C4-2B (cell line): ENCODE data around the gene TGFBR3.

Experiments used
- CTCF ChIP-seq: fragments of 450-650 bp; conservative IDR thresholded peaks from 2 replicates; pipeline ENCODE4 v1.5.1; 2017; ENCODE audit warnings: mild to moderate bottlenecking
- ZFX ChIP-seq: fragments of 450-650 bp; IDR thresholded peaks from 2 replicates; pipeline ENCODE4 v1.6.1; 2017

DNA sequence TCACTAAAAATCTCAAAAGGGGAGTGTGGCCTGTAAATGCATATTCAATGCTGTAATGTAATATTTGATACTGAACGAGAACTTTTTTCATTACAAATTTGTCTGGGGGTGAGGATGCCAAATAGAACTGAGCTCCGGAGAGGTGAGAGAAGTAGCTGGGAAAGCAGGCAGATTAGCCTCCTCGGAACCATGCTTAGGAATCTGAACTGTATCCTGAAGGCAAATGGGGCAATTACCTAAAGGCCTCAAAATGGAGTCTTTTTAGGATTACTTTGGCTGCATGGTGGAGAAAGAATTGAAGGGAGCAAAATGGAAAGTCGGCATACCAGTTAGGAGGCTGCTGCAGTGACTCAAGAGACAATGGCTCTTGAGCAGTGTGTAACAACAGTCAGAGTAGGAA, 206.5 kb downstream of the TGFBR3 start:
- TF ChIP-seq CTCF (no peak), ZFX (no peak)
